HG03103 (cell line): Measurements from ENCODE around the gene DCTN3.

Experiments
- ATAC-seq: cut with Tn5 transposase; IDR thresholded peaks from one replicate; pipeline ENCODE4 v1.9.1; 2021; ENCODE audit warnings: low read depth; ENCODE audit not compliant: unreplicated experiment

The DCTN3 gene

GRCh38 chr9:34575241-34575640 lies 45.1 kb downstream of the DCTN3 start:
- ATAC-seq = no peak

- ATAC-seq = no peak
Measured at GRCh38 chr9:34574571-34574970, 45.7 kb downstream of the DCTN3 start.

DNA sequence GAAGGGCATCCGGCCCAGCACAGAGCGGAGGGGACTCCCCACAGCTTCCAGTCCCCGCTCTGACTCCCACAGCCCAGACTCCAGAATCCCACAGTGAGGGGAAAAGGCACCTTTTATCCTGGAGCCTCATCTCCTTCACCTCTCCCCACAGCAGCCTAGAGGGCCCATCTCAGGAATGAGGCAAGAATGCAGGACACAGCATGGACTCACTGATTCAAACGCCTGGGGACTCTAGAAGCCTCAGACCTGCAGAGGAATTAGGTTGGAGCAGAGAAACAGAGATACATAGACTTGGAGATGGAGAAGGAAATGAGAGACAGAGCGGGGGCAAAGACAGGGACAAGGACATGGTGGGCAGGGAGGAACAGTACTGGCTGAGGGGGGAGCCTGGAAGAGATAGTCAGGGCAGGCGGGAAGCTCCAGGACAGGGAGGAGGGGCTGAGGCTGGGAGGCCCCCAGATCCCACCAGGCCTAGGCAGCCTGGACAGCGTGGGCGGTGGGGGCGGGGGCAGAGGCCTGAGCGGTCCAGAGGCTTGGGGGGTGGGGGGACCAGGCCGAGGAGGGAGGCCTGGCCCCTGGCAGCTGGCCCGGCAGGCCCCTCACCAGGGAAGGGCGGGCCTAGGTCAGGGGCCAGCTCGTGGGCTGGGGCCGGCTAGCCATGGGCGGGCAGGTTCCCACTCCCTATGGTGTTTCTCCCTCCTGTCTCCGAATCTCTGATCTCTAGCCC lies 46.5 kb downstream of the DCTN3 start:
- no peak for ATAC-seq

DNA sequence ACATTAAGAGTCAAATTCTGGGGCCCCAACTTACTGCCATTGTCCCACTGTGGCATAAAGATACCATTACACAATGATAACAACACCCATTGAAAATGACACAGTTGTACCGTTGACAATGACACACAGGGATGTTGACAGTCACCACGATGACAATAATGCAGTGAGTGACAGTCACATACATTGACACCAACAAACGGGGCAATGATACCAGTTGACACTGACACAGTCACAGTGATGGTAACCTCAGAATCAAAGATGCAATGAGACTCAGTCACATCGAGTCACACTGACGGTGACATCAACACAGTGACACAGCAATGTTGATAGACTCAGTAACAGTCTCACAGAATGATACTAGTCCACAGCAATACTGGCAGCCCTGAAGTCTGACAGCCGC lies 47.7 kb downstream of the DCTN3 start:
- no peak for ATAC-seq

- no peak for ATAC-seq
Measured at GRCh38 chr9:34572092-34572491, 48.2 kb downstream of the DCTN3 start.

- no peak for ATAC-seq
Measured at GRCh38 chr9:34571481-34571810, 48.8 kb downstream of the DCTN3 start.

DNA sequence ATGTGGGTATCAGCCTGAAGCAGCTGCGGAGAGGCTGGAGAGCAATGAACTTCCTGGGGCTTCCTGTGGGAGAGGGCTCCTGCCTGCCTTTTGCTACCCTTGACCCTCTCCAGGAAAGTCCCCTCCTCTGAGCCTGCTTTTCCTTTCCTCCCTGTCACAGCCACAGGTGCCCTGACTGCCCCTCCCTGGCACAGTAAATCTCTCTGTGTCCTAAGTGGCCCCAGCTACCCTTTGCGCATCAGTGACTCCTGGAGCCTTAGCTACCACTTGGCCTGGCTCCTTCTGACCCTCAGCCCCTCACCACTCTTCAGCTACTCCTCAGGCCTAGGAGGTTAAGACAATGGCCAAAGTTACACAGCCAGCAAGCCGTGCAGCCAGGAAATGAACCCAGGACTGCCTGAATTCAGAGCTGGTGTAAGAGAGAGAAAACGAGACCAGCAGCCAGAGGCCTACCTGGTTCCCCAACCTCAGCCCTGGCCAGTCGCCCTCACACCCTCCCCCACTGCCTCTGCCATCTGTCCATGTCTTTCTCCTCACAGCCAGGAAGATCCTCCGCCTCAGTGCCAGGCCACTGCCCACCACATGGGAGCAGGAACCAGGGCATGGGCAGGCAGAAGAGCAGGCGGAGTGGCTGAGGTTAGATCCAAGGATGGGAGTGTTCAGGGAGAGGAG lies 49.4 kb downstream of the DCTN3 start:
- ATAC-seq = no peak

- no peak for ATAC-seq
Measured at GRCh38 chr9:34570376-34570775, 49.9 kb downstream of the DCTN3 start.

DNA sequence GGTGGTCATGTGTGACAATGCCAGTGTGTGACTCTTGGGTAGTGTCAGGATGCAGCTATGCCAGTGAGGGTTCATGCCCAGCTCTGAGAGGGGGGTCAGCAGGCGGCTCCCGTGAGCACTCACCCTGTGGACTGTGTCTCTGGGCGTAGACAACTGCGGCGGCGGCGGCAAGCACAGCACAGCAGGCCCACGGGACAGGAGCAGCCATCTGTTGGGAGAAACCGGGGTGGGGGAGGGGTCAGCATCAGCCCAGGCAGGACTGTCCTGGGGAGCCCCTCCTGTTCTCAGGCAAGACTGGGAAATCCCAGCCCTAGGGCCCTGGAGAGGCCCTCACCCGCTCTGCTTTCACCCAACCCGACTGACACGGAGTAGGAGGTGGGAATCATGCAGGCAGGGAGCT lies 51.5 kb downstream of the DCTN3 start:
- ATAC-seq = no peak

GRCh38 chr9:34568133-34568532 lies 52.2 kb downstream of the DCTN3 start:
- ATAC-seq = no peak

- no peak for ATAC-seq
Measured at GRCh38 chr9:34566972-34567371, 53.3 kb downstream of the DCTN3 start.

GRCh38 chr9:34566322-34566721 lies 54.0 kb downstream of the DCTN3 start:
- no peak for ATAC-seq

DNA sequence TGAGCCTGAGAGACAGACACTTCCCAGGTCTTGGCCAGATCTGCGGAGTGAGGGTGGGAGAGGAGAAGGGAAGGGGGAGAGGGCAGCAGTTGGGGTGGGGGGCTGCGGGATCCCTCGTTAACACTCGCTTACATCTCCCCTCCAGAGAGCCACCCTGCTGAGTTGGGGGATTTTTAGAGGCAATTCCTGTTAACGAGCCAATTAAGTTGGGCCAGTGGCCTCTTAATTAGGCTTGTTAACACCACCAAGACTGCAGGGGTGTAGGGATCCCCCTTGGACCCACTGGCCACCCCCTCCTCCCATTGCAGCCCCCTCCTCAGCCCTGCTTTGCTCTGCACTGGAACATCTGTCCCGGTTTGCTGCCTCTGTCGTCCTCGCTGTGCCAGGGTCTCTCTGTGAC lies 54.4 kb downstream of the DCTN3 start:
- no peak for ATAC-seq

DNA sequence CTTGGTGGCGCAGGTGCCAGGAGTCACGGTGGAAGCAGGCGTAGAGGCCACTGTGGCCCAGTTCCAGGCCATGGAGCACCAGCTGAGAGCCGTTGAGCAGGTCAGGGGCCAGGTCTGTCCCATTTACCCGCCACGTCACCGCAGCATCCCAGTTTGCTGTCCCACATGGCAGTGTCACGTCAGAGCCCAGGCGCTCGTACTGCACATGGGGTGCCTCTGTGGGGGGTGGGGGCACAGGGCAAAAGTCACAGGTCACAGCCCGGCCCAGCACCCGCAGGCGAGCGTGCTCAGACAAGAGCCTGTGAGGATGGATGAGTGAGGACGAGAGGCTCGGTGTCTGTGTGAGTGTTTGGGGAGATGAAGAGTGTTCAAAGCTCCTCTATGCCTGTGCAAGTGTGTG lies 55.7 kb downstream of the DCTN3 start:
- no peak for ATAC-seq
